C4-2B (cell line): ENCODE measurements around the gene SLC16A8.
"Not testable (repeated sequence)": the region's sequence is repeated elsewhere in the genome, so short reads cannot be mapped to it uniquely, and the experiment has no call there.

Experiments used
- H3K27ac ChIP-seq: fragments of 450-650 bp; 2 replicates; pipeline ENCODE4 v1.5.1; 2017
- ZFX ChIP-seq: fragments of 450-650 bp; IDR thresholded peaks from 2 replicates; pipeline ENCODE4 v1.6.1; 2017
- TF ChIP-seq, protein P1 (sequence below): fragments of 450-650 bp; conservative IDR thresholded peaks from 2 replicates; pipeline ENCODE4 v1.5.1; 2017; ENCODE audit warnings: mild to moderate bottlenecking

The SLC16A8 gene

DNA sequence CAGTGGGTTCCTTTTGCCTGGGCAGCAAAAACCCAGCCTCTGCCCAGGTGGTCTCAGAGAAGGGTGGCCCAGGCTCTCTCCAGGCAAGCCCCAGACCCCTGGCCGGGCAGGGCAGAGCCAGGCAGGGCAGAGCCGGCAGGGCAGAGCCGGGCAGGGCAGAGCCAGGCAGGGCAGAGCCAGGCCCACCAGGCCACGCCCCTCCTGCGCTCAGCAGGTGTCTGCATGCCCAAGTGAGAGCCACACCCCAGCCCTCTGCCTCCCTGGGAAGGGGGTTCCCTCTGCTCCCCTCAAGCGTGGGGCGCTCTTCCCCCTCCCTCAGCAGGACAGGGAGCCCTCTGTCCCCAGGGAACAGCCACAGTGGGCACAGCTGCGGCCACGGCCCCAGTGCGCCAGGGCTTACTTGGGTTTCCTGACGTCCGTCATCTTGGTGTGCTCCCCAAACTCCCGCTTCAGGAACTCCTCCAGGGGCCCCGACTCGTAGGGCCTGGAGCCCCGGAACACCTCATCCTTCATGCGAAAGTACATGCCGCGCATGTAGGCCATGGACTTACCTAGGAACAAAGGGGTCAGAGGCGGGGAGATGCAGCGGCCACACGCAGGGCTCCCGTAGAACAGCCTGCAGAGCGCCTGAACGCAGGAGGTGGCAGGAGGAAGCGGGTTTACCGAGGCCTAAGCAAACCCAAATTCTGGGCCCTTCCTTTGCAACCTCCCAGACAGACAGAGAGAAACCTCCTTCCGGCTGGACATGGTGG, 36.6 kb upstream of the SLC16A8 start:
- no peak for TF ChIP-seq ZFX
- TF ChIP-seq, protein P1, sequence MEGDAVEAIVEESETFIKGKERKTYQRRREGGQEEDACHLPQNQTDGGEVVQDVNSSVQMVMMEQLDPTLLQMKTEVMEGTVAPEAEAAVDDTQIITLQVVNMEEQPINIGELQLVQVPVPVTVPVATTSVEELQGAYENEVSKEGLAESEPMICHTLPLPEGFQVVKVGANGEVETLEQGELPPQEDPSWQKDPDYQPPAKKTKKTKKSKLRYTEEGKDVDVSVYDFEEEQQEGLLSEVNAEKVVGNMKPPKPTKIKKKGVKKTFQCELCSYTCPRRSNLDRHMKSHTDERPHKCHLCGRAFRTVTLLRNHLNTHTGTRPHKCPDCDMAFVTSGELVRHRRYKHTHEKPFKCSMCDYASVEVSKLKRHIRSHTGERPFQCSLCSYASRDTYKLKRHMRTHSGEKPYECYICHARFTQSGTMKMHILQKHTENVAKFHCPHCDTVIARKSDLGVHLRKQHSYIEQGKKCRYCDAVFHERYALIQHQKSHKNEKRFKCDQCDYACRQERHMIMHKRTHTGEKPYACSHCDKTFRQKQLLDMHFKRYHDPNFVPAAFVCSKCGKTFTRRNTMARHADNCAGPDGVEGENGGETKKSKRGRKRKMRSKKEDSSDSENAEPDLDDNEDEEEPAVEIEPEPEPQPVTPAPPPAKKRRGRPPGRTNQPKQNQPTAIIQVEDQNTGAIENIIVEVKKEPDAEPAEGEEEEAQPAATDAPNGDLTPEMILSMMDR, result no peak
- no peak overlapping the region for H3K27ac ChIP-seq

DNA sequence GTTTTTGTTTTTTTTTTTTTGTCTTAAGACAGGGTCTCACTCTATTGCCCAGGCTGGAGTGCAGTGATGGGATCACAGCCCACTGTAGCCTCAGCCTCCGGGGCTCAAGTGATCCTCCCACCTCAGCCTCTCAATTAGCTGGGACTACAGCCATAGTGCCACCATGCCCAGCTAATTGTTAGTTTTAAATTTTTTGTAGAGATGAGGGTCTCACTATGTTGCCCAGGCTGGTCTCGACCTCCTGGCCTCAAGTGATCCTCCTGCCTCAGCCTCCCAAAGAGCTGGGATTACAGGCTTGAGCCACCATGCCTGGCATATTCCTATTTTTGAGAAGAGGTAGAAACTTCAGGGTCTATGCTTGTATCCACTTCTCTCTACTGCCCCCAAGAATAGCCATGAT, 34.8 kb upstream of the SLC16A8 start:
- not testable (repeated sequence) for H3K27ac ChIP-seq

DNA sequence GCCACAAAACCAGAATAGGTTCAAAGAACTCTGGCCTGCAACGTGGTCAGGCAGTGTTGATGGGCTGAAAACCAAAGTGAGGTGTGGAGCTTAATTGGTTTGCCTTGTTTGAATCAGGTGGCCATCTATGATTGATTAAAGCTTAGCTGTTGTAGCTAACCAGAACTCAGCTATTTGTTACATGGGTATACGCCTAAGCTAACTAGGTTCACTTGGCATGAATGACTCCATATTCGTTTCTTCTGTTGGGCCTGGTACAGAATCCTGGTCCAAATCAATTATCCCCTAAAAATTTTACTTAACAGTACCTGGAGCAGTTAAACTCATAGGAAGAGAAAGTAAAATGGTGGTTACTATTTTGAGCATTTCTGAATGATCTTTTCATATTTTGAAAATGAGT, 34.2 kb upstream of the SLC16A8 start:
- no peak for TF ChIP-seq ZFX
- TF ChIP-seq, protein P1, result no peak
- no peak overlapping the region for H3K27ac ChIP-seq

GRCh38 chr22:38117556-38117955, 33.6 kb upstream of the SLC16A8 start:
- not testable (repeated sequence) for H3K27ac ChIP-seq

GRCh38 chr22:38115423-38116205, 31.6 kb upstream of the SLC16A8 start:
- no peak overlapping the region for H3K27ac ChIP-seq
- TF ChIP-seq, protein P1, result no peak
- no peak for TF ChIP-seq ZFX

GRCh38 chr22:38114484-38115398, 30.8 kb upstream of the SLC16A8 start:
- H3K27ac ChIP-seq, result no peak overlapping the region
- TF ChIP-seq ZFX, result no peak
- TF ChIP-seq, protein P1, result peak; percentile 99

GRCh38 chr22:38112381-38112780, 28.4 kb upstream of the SLC16A8 start:
- TF ChIP-seq ZFX, result no peak
- TF ChIP-seq, protein P1, result no peak
- no peak overlapping the region for H3K27ac ChIP-seq

- no peak overlapping the region for H3K27ac ChIP-seq
- TF ChIP-seq ZFX, result no peak
- TF ChIP-seq, protein P1, result no peak
These were observed 28.0 kb upstream of the SLC16A8 start for GRCh38 chr22:38111925-38112355.
